GM18520 (cell line): ENCODE data around the gene SIX5.
A peak's percentile ranks its signal among the peaks of the same experiment; 100 is the strongest.
"Not testable (repeated sequence)": the region's sequence is repeated elsewhere in the genome, so short reads cannot be mapped to it uniquely, and the experiment has no call there.

ENCODE experiments used
- ATAC-seq: cut with Tn5 transposase; IDR thresholded peaks from one replicate; pipeline ENCODE4 v1.9.1; 2021; ENCODE audit not compliant: unreplicated experiment

The SIX5 gene

DNA sequence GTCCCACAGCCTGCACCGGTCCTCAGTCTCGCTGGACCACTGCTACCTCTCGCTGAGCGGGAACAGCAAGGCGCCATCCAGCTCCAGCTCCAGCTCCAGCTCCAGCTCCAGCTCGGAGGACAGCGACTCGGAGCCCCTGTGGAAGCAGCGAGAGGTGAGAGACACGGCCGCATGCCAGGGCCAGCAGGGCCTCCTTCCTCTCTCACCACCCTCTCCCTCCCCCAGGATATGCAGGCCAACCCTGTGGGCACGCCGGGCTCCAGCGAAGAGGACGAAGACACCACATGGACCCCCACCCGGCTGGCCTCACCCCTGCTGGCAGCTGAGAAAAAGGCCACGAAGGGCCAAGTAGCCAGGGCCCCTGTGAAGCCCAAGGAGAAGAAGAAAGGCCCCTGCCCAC is 7.3 kb downstream of the SIX5 start:
- no peak for ATAC-seq

GRCh38 chr19:45758921-45759320 is 10.1 kb downstream of the SIX5 start:
- no peak for ATAC-seq

DNA sequence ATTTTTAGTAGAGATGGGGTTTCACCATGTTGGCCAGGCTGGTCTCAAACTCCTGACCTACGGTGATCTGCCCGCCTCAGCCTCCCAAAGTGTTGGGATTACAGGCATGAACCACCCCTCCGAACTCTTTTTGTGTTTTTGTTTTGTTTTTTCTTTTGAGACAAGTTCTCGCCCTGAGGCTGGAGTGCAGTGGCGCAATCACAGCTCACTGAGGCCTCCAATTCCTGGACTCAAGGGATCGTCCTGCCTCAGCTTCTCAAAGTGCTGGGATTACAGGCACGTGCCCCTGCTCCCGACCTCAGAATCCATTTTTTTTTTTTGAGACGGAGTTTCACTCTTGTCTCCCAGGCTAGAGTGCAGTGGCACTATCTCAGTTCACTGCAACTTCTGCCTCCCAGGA is 11.4 kb downstream of the SIX5 start:
- no peak for ATAC-seq

DNA sequence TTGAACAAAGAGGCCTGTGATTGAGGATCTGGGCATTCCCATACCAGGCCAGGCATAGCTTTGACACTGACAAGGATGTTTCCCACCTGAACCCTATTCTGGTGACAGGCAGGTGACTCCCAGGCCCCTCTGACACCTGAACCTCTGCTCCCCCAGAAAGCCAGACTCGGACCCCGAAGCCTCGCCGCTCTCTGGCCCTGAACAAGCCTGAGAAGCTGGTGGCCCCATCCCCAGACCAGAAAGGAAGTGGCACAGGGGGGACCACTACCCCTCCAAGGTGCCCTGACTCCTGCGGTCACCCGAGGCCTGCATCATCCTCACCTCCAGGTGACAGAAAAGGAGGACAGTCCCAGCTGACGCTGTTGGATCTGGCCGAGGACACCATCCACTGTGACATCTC is 14.7 kb downstream of the SIX5 start:
- no peak for ATAC-seq

DNA sequence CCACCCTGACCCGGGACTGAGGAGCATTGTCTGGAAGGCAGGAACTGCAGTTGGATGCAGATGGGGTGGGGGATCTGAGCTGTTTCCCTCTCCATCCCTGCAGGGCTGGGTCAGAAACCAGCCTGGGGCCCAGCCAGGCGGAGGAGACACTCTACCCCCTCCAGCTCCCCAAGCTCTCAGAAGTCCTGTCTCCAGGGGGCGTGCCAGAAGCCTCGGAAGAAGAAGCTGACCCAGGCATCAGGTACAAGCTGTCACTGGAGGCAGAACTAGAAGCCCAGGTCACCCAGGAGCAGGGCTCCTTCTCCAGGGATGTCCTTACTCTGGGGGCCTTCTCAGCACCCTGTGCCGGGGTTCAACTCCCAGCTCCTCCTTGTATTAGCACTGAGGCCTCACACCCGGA is 15.5 kb downstream of the SIX5 start:
- no peak for ATAC-seq

- ATAC-seq = no peak
Observed at GRCh38 chr19:45752639-45753038, 16.4 kb downstream of the SIX5 start.

GRCh38 chr19:45751483-45751882 is 17.6 kb downstream of the SIX5 start:
- not testable (repeated sequence) for ATAC-seq

GRCh38 chr19:45747513-45747912 is 21.5 kb downstream of the SIX5 start:
- no peak for ATAC-seq

GRCh38 chr19:45746866-45747265 is 22.2 kb downstream of the SIX5 start:
- ATAC-seq = no peak

- no peak for ATAC-seq
Observed at GRCh38 chr19:45745606-45746005, 23.4 kb downstream of the SIX5 start.

GRCh38 chr19:45742969-45743368 is 26.1 kb downstream of the SIX5 start:
- ATAC-seq = no peak

DNA sequence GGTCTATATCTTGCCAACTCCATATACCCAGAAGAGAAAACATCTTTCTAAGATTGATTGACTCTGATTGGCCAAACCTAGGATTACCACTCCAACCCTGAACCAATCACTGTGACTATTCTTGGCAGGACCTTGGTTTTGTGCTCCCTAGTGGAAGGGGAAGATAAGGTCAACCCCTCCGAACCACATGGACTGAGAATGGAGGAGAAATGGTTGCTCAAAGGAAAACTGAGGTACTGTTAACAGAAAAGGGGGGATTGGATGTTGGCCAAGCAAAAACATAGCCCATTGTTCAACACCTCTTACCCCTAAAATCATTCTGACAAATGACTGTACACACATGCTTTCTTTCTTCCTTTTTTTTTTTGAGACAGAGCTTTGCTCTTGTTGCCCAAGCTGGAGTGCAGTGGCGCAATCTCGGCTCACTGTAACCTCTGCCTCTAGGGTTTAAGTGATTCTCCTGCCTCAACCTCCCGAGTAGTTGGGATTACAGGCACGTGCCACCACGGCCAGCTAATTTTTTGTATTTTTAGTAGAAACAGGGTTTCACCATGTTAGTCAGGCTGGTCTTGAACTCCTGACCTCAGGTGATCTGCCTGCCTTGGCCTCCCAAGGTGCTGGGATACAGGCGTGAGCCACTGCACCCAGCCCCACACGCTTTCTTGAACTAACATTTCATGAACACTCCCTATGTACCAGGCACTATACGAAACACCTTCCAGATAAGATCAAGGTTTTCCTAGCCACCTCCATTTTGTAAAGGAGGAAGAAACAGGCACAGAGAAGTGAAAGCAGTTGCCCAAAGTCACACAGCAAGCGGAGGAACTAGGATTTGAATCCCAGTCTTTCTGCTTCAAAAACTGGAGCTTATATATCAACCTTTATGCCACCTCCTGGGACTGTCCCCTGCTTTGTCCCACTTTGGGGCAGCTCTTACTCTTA is 29.3 kb downstream of the SIX5 start:
- no peak for ATAC-seq

- no peak for ATAC-seq
Observed at GRCh38 chr19:45733160-45733810, 35.8 kb downstream of the SIX5 start, which contains the start of gene MEIOSIN. Gene MEIOSIN, plus strand, starts transcription at chr19:45733439. Its CDS starts 1,938 bp downstream, at chr19:45735377.

GRCh38 chr19:45730368-45731288 is 38.4 kb downstream of the SIX5 start, which contains the start of gene FBXO46:
Gene FBXO46, minus strand, starts transcription at chr19:45730896. Its CDS starts 17,401 bp downstream, at chr19:45713495.
- ATAC-seq = peak; percentile 90

DNA sequence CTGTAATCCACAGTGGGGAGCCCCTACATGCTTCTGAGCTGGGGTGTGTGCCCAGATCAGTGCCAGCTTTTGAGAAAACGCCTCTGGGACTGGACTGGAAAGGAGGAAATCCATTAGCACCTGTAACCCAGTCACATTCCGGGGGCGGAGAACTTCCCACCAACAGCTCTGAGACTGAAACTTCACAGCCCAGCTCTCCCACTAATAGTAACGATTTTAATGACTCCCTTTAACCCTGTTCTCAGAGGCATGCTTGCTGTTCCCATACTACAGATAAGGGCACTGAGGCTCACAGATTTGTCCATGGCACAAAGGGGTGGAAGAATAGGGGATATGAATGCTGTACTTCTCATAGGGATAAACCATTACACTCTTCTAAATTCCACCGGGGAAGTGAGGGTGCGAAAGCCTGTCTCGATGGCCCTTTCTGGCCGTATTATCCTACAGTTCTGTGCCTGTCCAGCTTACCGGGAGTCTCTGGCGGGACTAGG is 39.2 kb downstream of the SIX5 start:
- ATAC-seq = no peak

- ATAC-seq = not testable (repeated sequence)
Observed at GRCh38 chr19:45728683-45729082, 40.4 kb downstream of the SIX5 start.

DNA sequence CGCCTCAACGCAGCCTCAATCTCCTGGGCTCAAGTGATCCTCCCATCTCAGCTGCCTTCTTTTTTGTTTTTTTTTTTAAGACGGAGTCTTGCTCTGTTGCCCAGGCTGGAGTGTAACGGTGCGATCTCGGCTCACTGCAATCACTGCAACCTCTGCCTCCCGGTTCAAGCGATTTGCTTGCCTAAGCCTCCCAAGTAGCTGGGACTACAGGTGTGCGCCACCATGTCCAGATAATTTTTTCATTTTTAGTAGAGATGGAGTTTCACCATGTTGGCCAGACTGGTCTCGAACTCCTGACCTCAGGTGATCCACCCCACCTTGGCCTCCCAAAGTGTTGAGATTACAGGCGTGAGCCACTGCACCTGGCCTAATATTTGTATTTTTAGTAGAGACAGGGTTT is 49.0 kb downstream of the SIX5 start:
- not testable (repeated sequence) for ATAC-seq

DNA sequence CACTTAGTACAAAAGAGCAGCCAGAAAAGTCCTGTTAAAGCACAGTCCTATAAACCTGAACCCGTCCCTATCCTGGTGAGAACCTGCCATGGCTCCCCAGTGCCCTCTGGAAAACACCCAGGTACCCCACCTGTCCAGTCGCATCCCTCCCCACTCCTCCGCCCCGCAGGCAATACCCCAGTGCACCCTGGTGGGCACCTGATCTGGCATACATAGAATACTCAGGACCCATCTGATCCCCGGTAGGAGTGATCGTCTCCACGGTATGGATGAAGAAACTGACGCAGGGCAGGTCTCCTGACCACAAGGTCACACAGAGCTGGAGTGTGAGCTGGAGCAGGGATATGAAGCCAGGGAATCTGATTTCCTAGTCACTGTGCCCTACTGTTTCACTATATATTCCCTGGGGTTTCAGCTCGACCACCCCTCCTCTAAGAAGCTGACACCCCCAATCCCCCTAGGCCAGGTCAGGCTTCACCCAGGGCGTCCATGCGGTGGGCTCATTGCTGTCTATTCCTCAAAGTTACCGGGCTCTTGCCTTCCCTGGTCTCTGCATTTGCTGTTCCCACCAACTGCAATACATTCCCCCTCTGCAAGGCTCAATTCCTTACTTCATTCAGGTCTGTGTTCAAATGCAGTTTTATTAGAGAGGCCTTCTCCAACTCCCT is 50.9 kb downstream of the SIX5 start:
- no peak for ATAC-seq

GRCh38 chr19:45717131-45717982 is 51.7 kb downstream of the SIX5 start:
- ATAC-seq = peak; percentile 95
